Fibroblast of lung (primary cell): ENCODE measurements around the gene CASP10. TPM values are rescaled to one million over a fixed set of nuclear protein-coding genes. Genes with fewer than 3 reads are reported as not detected.

Experiments used
- DNase-seq, 2 donors: peaks; one replicate each; pipeline versions ENCODE4 v3.0.0 to v3.0.0-alpha.2; 2010; ENCODE audit warnings: low read depth in 2 of 2
- H2AFZ ChIP-seq: 2 replicates; pipeline ENCODE4 v1.5.1; 2012; ENCODE audit warnings: low read length, control low read depth, inconsistent platforms
- H3K27ac ChIP-seq: 2 replicates; pipeline ENCODE4 v1.5.1; 2011; ENCODE audit warnings: low read length, control low read depth; ENCODE audit not compliant: insufficient read depth
- H3K27me3 ChIP-seq: 2 replicates; pipeline ENCODE4 v1.5.1; 2011; ENCODE audit warnings: mild to moderate bottlenecking, low read length; ENCODE audit not compliant: control insufficient read depth, insufficient read depth
- H3K36me3 ChIP-seq: 2 replicates; pipeline ENCODE4 v1.5.1; 2011; ENCODE audit warnings: low read length; ENCODE audit not compliant: control insufficient read depth, insufficient read depth
- H3K4me1 ChIP-seq: 2 replicates; pipeline ENCODE4 v1.5.1; 2011; ENCODE audit warnings: low read length; ENCODE audit not compliant: control insufficient read depth, insufficient read depth; ENCODE audit errors: extremely low read depth
- H3K4me2 ChIP-seq: 2 replicates; pipeline ENCODE4 v1.5.1; 2011; ENCODE audit warnings: low read length, control low read depth; ENCODE audit not compliant: insufficient read depth; ENCODE audit errors: extremely low read depth
- H3K4me3 ChIP-seq, 4 experiments: fragments of 200-600 bp in 1 of 4; sonication (generic) in 1 of 4; replicated peaks in 1 of 4; 2 replicates each; pipeline ENCODE4 v1.5.1; 2011 to 2016; ENCODE audit warnings: low read length in 4 of 4, low read depth in 3 of 4, mild to moderate bottlenecking in 3 of 4, control low read depth in 2 of 4, inconsistent platforms in 1 of 4, mixed read lengths in 1 of 4; ENCODE audit not compliant: insufficient read depth in 1 of 4; ENCODE audit errors: control extremely low read depth in 1 of 4
- H3K79me2 ChIP-seq: 2 replicates; pipeline ENCODE4 v1.5.1; 2012; ENCODE audit warnings: mild to moderate bottlenecking, low read length, inconsistent platforms; ENCODE audit not compliant: control insufficient read depth, insufficient read depth
- H3K9ac ChIP-seq: 2 replicates; pipeline ENCODE4 v1.5.1; 2011; ENCODE audit warnings: mild to moderate bottlenecking, low read length, control low read depth; ENCODE audit not compliant: insufficient read depth
- H3K9me3 ChIP-seq: 2 replicates; pipeline ENCODE4 v1.5.1; 2012; ENCODE audit warnings: low read depth, low read length; ENCODE audit not compliant: control insufficient read depth, insufficient read depth
- H4K20me1 ChIP-seq: 2 replicates; pipeline ENCODE4 v1.5.1; 2011; ENCODE audit warnings: low read length; ENCODE audit not compliant: control insufficient read depth, insufficient read depth; ENCODE audit errors: extremely low read depth
- EZH2 ChIP-seq: IDR thresholded peaks from 2 replicates; pipeline ENCODE4 v1.5.1; 2012; ENCODE audit warnings: low read length, control low read depth, mild to moderate bottlenecking; ENCODE audit errors: missing control alignments
- polyA plus RNA-seq, 2 donors: library from polyadenylated mRNA; depleted of rRNA in 1 of 2; stranded (reverse) in 1 of 2; unstranded in 1 of 2; fragments of >200 nt; gene quantifications; 2 replicates each; pipeline ENCODE4 v1.2.1, GENCODE V29; 2011 to 2012; ENCODE audit warnings: missing spikeins in 1 of 2
- total RNA-seq: library from RNA; depleted of rRNA; stranded (reverse); fragments of >200 nt; gene quantifications from 2 replicates; pipeline ENCODE4 v1.2.1, GENCODE V29; 2014
- TF ChIP-seq, protein P1 (sequence below), 2 donors: IDR thresholded peaks in 1 of 2; conservative IDR thresholded peaks in 1 of 2; 1 replicate in 1 of 2; 2 replicates in 1 of 2; pipeline ENCODE4 v1.5.1; 2011 to 2012; ENCODE audit warnings: low read length in 2 of 2, control low read depth in 1 of 2, inconsistent platforms in 1 of 2, low read depth in 1 of 2, mild to moderate bottlenecking in 1 of 2

CASP10 gene
- total and polyA plus RNA-seq, 2 donors (not counting 1 experiment from before 2014, with no cell fraction given) = 5.5 to 8.1 TPM

DNA sequence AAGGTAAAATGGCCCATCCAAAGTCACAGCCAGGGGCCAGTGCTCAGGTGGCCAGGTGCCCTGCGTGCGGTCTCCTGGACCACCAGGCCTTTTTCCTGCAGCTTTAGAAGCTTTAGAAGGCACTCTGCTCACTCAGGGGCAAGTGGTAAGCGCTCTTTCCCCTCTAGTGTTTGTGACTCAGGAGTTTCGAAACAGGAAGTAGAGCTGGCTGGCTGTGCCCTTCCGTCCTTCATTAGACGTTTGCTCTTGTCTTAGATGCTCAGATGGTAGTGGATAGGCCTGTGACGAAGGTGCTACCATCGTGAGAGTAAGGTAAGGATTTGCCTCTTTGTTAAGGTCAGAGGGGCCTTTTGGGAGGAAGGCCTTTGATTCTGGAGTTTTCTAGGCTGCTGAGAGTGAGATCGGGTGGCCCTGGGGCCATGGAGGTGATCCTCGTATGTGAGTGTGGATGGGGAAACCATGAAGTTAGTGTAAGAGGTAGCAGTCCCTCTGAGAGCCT lies 77.4 kb downstream of the CASP10 start, which contains the start of gene CASP8:
CASP8 (plus strand) TSS at position 235 of the 499 bp plus-strand sequence. CDS start 5,951 bp downstream, outside the sequence.
- Histone ChIP-seq H3K9ac (no peak within 1 kb of the TSS), H3K27me3 (no peaks in the 10 kb centered on the region), H3K27ac (peak within 1 kb of the TSS; percentile 50), H2AFZ (peak within 1 kb of the TSS; percentile 9), H3K79me2 (peaks cover 33% of the 10 kb centered on the region), H3K4me1 (peaks cover 15% of the 10 kb centered on the region), H3K36me3 (no peaks in the 10 kb centered on the region), H3K4me3 (peak within 1 kb of the TSS; percentile 62 to 89 (median 76)), H4K20me1 (no peaks in the 10 kb centered on the region), H3K4me2 (peak within 1 kb of the TSS; percentile 97), H3K9me3 (no peaks in the 10 kb centered on the region)
- DNase-seq = peak; percentile 44 to 69
- TF ChIP-seq EZH2 = no peak
- TF ChIP-seq, protein P1, sequence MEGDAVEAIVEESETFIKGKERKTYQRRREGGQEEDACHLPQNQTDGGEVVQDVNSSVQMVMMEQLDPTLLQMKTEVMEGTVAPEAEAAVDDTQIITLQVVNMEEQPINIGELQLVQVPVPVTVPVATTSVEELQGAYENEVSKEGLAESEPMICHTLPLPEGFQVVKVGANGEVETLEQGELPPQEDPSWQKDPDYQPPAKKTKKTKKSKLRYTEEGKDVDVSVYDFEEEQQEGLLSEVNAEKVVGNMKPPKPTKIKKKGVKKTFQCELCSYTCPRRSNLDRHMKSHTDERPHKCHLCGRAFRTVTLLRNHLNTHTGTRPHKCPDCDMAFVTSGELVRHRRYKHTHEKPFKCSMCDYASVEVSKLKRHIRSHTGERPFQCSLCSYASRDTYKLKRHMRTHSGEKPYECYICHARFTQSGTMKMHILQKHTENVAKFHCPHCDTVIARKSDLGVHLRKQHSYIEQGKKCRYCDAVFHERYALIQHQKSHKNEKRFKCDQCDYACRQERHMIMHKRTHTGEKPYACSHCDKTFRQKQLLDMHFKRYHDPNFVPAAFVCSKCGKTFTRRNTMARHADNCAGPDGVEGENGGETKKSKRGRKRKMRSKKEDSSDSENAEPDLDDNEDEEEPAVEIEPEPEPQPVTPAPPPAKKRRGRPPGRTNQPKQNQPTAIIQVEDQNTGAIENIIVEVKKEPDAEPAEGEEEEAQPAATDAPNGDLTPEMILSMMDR (conservative IDR thresholded peaks at IDR 0.05 in 1 of 2, IDR thresholded peaks at IDR 0.05 in 1 of 2; ENCODE audit: low read depth in 1 of 2, low read length in 2 of 2) = no peak

DNA sequence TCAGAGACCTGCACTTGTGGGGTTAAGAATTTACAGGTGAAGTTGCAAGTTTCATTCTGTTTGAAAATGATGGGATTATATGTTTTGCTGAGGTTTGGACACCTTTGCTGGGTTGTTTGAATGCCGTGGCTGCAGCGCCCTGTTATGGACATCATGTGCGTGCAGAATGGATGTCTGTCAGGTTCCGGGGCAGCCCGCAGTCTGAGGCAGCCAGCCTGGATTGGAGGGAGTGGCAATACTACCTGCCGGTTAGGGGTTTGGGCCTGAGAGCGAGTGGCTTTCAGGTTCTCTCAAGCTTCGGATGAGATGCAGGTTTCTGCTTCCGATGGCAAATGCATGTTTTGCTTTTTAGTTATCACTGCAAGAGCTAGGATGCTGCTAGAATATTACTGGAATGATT lies 78.5 kb downstream of the CASP10 start:
- H3K36me3 ChIP-seq = no peaks in the 10 kb centered on the region
- TF ChIP-seq, protein P1 (conservative IDR thresholded peaks at IDR 0.05 in 1 of 2, IDR thresholded peaks at IDR 0.05 in 1 of 2; ENCODE audit: low read depth in 1 of 2, low read length in 2 of 2) = no peak
- TF ChIP-seq EZH2 = no peak
- H3K79me2 ChIP-seq = peaks cover 33% of the 10 kb centered on the region
- H3K27me3 ChIP-seq = no peaks in the 10 kb centered on the region
- no peaks in the 10 kb centered on the region for H3K9me3 ChIP-seq
- H4K20me1 ChIP-seq = no peaks in the 10 kb centered on the region
- no peak overlapping the region for H2AFZ ChIP-seq
- H3K4me2 ChIP-seq = peak overlapping the region; percentile 26
- H3K9ac ChIP-seq = no peak overlapping the region
- no peak overlapping the region for H3K4me3 ChIP-seq
- peaks cover 15% of the 10 kb centered on the region for H3K4me1 ChIP-seq
- H3K27ac ChIP-seq = no peak overlapping the region
- DNase-seq = no peak

DNA sequence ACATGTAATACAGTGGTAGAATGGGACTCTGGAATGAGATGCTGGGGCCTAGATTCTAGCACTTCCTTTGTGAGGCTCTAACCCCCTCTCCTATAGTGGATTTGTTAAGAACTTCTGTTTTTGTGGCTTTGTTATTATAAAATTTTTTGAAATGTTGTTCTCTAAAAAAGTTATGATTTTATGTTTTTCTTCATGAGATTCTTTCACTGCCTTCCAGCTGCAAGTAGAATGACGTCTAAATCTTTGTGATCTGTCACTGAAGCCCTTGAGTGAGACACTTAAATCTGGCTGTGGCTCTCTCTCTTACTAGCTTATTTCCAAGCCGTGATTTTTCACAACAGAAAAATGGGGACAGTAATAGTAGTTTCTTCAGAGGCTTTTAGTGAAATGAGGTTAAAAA lies 79.0 kb downstream of the CASP10 start:
- H3K79me2 ChIP-seq = peaks cover 33% of the 10 kb centered on the region

More for the DNA sequence above, 79.0 kb downstream of the CASP10 start:
- Histone ChIP-seq H3K4me2 (peak overlapping the region; percentile 26), H3K36me3 (no peaks in the 10 kb centered on the region), H3K4me1 (peaks cover 15% of the 10 kb centered on the region), H4K20me1 (no peaks in the 10 kb centered on the region), H3K4me3 (no peak overlapping the region), H3K9ac (no peak overlapping the region), H3K27me3 (no peaks in the 10 kb centered on the region), H3K27ac (no peak overlapping the region), H3K9me3 (no peaks in the 10 kb centered on the region), H2AFZ (no peak overlapping the region)
- TF ChIP-seq EZH2 = no peak
- TF ChIP-seq, protein P1 (conservative IDR thresholded peaks at IDR 0.05 in 1 of 2, IDR thresholded peaks at IDR 0.05 in 1 of 2; ENCODE audit: low read depth in 1 of 2, low read length in 2 of 2) = no peak
- DNase-seq = no peak
